ENCODE results near the gene C3orf22.

GRCh38 chr3:126537116-126537729 is 21.5 kb downstream of the C3orf22 start:
- TF ChIP-seq POLR2A (IDR thresholded peaks at IDR 0.05; ENCODE audit: low read depth, low read length): no peak
- TF ChIP-seq POLR2AphosphoS5 (IDR thresholded peaks at IDR 0.05; ENCODE audit: low read depth, low read length): no peak
- no peak for TF ChIP-seq POU2F2 (IDR thresholded peaks at IDR 0.05; ENCODE audit: low read depth, low read length)
- TF ChIP-seq TAF1 (IDR thresholded peaks at IDR 0.05; ENCODE audit: low read depth, low read length): no peak
